Measurements from ENCODE around the gene GSK3A.

GSK3A gene

GRCh38 chr19:42280815-42281145 lies 38.4 kb upstream of the GSK3A start:
- no peak for DNase-seq

GRCh38 chr19:42279902-42280814 lies 37.8 kb upstream of the GSK3A start:
- DNase-seq: peak; percentile 97

DNA sequence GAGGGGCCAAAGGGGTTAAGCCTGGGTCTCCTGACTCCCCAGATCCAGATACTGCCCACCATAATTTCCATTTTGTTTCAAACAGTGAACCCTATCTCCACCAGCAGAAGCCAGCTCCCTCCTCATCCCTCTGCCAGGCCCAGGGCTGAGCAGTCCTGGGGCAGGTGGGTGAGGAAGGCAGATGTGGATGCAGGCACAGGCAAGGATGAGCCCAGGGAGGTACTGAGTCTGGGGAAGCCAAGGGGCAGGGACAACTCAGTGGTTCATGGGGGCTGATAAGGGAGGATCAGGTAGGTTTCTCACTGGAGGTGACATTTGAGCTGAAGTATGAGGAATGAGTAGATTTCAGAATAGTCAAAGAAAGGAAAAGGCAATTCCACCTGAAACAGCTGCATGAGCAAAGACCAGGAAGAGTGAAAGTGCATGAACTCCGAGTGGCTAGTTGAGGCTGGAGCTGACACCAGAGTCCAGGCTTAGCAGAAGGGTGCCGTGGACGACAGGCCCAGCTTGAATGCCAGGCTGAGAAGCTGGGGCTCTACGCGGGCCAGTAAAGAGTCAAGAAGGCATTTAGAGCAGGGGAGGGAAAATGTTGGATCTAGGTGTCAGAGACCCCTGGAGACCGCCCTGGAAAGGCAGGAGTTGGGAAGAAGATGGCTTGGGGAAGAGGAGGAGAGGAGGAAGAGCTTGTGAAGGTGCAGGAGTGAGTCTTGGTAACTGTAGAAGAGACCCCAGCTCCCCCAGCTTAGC lies 36.9 kb upstream of the GSK3A start:
- no peak for DNase-seq

- DNase-seq: no peak
Measured at GRCh38 chr19:42278452-42279154, 36.2 kb upstream of the GSK3A start.

GRCh38 chr19:42277821-42278451 lies 35.5 kb upstream of the GSK3A start:
- DNase-seq: no peak

DNA sequence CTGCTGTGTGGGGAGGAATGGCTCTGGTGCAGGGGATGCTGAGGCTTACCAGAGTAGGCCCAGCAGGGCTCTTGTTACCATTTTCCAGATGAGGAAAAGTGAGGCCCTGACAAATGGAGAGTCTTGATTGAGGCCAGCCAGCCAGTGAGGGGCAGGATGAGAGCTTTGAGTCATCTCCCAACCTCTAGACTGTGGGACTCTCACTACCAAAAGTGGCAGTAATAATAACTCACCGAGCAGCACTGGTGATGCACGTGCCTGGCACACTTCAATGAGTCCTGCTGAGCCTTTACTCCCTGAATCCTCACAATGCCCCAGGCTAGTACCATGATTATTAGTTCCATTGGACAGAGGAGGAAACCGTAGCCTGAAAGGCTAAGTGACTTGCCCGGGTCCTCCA lies 34.4 kb upstream of the GSK3A start:
- DNase-seq: peak; percentile 84

DNA sequence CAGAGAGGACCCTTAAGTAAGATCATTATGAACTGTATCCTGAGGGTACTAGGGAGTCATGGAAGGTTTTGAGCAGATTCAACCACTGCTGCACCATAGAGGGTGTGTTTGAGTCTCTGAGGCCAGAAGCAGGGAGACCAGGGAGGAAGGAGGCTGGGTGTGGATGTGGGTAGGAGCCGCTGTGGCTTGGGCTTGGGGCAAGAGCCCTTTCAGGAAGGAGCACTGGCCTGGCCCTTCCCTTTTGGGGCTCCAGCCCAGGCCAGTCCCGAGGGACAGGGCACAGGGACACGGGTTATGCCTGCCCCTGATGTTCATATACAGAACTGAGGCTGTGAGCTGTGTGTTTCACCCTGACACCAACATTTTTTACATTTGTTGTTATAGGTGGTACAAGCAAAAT lies 33.9 kb upstream of the GSK3A start:
- no peak for DNase-seq

DNA sequence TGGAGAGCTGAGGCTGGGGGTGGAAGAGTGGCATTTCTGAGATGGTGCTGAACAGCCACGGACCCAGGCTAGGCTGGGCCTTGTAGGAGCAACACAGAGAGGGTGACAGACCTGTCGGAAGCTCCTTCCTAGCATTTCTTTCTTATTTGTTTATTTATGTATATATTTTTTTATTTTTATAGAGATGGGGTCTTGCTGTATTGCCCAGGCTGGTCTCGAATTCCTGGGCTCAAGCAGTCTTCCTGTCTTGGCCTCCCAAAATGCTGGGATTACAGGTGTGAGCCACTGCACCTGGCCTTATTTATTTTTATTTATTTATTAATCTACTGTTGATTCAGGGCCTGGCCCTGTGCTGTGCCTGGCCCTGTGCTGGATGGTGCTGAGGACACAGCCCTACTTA lies 33.1 kb upstream of the GSK3A start:
- no peak for DNase-seq

GRCh38 chr19:42275103-42275502 lies 32.7 kb upstream of the GSK3A start:
- no peak for DNase-seq

DNA sequence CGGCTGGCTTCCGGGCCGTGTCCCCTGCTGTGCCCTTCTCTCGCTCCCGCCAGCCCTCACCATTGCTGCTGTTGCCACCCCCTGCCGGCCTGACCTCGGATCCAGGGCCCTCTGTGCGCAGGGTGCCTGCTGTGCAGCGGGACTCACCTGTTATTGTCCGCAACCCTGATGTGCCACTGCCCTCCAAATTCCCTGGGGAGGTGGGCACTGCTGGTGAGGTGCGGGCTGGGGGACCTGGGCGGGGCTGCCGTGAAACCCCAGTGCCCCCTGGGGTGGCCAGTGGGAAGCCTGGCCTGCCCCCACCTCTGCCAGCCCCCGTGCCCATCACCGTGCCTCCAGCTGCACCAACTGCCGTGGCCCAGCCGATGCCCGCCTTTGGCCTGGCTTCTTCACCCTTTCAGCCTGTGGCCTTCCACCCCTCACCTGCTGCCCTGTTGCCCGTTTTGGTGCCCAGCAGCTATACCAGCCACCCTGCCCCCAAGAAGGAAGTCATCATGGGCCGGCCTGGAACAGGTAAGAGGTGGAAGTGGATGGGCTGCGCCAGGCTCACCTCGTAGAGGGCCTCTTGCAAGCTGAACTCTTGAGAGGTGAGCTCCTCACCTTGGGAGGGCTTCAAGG lies 31.8 kb upstream of the GSK3A start:
- no peak for DNase-seq

- DNase-seq: no peak
Measured at GRCh38 chr19:42273407-42274064, 31.1 kb upstream of the GSK3A start.

DNA sequence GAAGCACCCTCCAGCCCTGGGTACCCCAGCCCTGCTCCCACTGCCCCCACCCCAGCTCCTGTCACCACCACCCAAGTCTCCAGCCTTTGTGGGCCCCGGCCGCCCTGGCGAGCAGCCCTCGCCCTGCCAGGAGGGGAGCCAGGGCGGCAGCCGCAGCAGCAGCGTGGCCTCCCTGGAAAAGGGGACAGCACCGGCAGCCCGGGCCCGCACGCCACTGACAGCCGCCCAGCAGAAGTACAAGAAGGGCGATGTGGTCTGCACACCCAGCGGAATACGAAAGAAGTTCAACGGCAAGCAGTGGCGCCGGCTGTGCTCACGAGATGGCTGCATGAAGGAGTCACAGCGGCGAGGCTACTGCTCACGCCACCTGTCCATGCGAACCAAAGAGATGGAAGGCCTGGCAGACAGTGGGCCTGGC lies 30.6 kb upstream of the GSK3A start:
- no peak for DNase-seq

DNA sequence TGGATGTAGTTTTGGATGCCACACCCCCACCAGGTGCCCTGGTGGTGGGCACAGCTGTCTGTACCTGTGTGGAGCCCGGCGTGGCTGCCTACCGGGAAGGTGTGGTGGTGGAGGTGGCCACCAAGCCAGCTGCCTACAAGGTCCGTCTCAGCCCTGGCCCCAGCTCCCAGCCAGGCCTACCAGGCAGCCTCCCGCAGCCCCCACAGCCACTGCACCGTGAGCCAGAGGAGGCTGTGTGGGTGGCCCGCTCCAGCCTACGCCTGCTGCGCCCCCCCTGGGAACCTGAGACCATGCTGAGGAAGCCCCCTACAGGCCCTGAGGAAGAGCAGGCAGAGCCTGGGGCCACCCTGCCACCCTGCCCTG lies 30.1 kb upstream of the GSK3A start:
- no peak for DNase-seq

- DNase-seq: no peak
Measured at GRCh38 chr19:42271861-42272534, 29.6 kb upstream of the GSK3A start.

DNA sequence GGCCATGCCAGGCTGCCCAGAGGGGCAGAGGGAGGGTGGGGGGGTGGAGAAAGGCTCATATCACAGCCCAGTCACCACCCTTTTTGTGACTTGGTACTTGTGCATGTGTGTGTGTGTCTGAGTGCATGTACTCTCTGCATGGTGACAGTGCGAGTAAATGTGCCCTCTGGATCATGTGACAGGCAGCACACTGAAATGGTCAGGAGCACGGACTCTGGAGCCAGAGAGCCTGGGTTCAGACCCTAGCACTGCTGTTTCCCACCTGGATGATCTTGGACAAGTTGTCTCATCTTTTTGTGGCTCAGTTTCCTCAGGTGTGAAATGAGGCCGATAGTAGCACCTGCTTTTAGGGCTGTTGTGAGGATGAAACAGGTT lies 28.6 kb upstream of the GSK3A start:
- no peak for DNase-seq

- DNase-seq: peak; percentile 81
Measured at GRCh38 chr19:42270346-42271044, 28.1 kb upstream of the GSK3A start.

GRCh38 chr19:42269478-42270345 lies 27.3 kb upstream of the GSK3A start:
- DNase-seq: no peak

DNA sequence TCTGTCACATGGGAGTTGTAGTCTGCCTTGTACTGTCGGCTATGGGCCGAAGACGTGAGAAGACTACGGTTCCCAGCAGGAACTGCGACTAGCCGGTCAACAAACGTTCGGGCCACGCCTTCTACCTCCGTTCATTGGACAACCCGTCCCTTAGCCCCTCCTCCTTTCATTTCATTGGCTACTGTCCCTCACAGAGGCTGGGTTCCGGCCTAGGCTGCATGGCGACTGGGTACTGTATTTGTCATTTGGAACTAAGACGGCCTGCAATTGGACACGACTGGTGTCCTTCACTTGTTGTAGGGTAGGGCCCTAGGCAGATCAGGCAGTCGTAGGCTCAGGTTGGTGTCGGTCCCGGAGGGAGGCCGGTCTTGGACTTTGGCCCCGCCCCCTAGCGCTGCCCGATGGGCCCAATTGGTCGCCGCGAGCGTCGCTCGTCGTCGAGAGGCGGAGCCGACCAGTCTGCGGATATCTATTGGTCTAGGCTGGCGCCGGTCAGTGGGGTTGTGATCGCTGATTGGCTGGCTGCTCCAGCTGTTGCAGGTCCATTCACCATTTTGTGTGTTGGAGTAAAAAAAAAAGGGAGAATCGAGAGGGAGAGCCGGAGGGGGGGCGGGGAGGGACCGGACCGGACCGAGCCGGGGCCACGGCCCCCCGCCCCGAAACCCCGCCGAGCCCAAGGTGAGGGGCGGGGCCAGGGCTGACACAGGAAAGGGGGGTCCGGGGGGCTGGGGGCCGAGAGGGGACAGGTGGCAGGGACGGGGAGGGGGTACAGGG lies 26.5 kb upstream of the GSK3A start, which contains the start of gene CIC:
Gene CIC, plus strand, starts transcription at position 549 of the 774 bp plus-strand sequence. CDS start 2,532 bp downstream, outside the sequence.
- peak; percentile 100 for DNase-seq

- peak; percentile 100 for DNase-seq
Measured at GRCh38 chr19:42268142-42268703, 25.8 kb upstream of the GSK3A start.

Measured in activated CD4-positive, alpha-beta T cell treated with anti-CD3 and anti-CD28 coated beads, Interleukin-10, Interleukin-2, amounts not matched to agents 100 ng/mL and 50 ng/mL, durations not matched to agents 16 hours and 8 hours (primary cell).